NB4 (cell line): ENCODE results near the gene ZBTB44.

ENCODE experiments used
- CTCF ChIP-seq: IDR thresholded peaks from one replicate; pipeline ENCODE4 v1.5.1; 2012; ENCODE audit warnings: low read depth, low read length
- POLR2A ChIP-seq: IDR thresholded peaks from 2 replicates; pipeline ENCODE4 v1.6.1; 2011; ENCODE audit warnings: mild to moderate bottlenecking; ENCODE audit not compliant: insufficient read length; ENCODE audit errors: extremely low read depth

GRCh38 chr11:130327716-130328115, 13.0 kb upstream of the ZBTB44 start:
- TF ChIP-seq POLR2A (no peak), CTCF (no peak)
